Activated CD4-positive, alpha-beta T cell treated with anti-CD3 and anti-CD28 coated beads, Interleukin-2, Interleukin-6, amounts not matched to agents 100 ng/mL and 50 ng/mL, durations not matched to agents 16 hours and 8 hours (primary cell): Measurements from ENCODE around the gene NHLRC1.
A peak's percentile ranks its signal among the peaks of the same experiment; 100 is the strongest.

Experiments used
- DNase-seq: peaks from one replicate; pipeline ENCODE4 v3.0.0-alpha.2; 2020

Gene NHLRC1

DNA sequence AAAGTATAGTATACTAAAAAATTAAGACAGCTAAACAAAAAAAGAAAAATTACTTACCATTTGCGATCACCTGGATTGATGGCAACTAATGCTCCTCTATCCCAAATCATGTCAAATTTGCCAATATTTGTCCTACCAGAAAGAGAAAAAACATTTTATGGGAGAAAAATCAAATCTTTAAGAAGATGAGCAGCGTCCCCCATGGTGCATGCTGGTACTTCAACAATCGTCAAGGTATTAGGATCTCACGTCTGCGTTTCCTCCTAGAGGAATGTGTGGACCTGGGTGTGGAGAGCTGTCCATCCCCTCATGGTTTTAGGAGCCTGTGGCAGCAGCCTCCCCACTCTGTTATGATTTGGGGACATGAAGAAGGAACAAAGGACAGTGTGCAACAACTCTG lies 16.4 kb upstream of the NHLRC1 start:
- no peak for DNase-seq

DNA sequence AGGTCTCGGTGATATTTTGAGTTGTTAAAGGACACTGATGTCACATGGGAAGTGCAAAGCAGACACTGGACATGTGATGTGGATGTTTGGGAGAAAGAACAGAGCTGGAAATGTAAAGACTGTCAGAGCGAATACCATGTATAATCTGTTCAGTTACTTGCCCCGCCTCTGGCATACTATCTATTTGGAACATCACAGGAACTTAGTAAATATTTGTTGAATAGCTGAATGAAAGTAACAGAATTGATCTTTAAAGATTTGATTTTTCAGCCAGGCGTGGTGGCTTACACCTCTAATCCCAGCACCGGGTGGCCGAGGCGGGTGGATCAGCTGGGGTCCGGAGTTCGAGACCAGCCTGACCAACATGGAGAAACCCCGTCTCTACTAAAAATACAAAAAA lies 13.8 kb upstream of the NHLRC1 start:
- DNase-seq = no peak

DNA sequence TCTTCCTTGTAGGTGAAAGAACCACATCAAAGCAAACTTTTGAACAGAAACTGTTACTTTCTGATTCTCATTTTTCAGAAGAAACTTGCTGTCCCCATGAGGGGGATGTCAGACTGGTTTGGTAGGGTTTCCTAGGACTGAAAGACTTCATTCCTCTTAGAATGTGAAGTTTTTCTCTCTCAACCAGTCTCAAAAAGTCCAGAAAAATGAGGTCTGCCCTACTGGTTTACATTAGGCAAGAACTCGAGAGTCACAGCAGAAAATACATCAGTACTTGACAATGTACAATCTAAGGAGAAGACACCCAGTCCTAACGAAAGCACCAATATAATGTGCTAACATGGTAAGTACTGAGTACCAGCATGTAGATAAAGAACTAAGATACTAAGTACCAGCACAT lies 12.7 kb upstream of the NHLRC1 start:
- no peak for DNase-seq

DNA sequence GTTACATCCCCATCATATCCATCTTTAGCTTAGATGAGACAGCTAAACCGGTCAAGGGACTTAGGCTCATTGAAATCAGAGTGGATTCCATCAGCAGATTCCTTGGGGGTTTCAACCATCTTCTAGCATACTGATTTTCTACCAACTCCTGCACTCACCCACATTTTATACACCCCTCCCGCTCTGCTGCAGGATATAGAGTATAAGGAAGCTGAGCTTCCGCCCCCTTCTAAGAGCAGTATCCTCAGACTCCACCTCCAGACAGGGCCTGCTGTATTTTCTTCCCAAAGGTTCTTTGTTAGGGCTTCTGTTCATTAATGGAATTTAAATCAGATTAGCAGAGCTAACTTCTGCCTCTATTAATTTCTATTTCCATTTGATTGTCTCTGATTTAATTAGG lies 9.9 kb upstream of the NHLRC1 start:
- no peak for DNase-seq

DNA sequence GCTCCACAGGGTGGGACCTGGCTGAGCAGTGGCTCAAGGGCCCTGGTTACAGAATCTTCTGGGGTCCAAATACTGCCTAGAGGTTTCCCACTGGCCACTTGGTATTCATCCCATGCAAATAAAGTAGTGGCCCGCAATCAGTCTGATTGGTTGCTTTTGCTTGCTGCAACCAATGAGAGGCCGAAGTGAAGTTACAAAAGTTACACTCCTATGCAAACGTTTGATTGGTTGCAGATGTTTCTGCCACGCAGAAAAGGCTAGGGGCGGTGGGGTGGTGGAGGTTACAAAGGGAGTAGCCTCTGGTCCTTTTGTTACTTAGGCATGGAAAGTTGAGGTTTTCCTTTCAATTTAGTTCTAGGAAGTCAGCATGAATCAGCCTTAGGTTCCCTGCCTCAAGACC lies 3.6 kb upstream of the NHLRC1 start:
- DNase-seq = no peak

DNA sequence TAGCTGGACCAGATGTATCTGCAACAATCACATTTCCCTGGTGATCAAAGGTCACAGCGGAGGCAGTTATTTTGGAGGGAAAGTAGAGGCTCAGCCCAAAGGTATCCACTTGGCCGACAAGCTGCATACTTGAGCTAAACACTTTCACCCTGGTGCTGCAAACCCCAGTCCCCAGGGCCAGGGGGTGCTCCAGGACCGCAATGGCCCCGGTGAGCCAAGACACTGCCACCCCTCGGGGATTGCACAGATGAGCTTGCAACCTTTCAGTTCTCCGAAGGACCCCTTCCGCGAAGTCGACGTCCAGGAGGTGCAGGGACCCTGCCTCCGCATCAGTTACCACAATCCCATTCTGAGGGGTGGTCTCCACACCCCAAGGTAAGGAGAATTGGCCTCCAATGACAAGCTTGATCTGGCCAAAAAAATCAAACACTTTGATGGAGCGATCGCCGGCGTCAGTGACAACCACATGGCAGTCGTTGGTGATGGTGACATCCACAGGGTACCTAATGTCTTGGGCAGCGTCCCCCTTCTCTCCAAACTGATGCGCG lies 823 bp downstream of the NHLRC1 start:
- no peak for DNase-seq

DNA sequence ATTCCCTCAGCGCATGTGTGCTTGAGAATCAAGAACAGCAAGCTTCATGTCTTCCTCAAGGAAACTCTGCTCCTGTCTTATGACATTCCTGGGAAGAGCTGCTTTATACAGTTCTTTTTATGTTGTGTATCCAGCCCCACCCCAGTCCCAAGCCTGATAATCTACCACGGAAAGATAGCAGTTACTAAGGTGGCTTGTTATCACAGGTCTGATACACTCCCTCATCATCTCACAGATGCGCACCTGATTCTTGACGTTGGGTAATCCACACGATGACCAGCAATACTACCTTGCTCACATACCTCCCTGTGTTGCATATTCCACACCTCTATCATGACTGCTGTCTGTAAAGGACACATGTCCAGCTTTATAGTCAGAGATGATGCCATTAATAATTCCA lies 3.2 kb downstream of the NHLRC1 start:
- DNase-seq = no peak

DNA sequence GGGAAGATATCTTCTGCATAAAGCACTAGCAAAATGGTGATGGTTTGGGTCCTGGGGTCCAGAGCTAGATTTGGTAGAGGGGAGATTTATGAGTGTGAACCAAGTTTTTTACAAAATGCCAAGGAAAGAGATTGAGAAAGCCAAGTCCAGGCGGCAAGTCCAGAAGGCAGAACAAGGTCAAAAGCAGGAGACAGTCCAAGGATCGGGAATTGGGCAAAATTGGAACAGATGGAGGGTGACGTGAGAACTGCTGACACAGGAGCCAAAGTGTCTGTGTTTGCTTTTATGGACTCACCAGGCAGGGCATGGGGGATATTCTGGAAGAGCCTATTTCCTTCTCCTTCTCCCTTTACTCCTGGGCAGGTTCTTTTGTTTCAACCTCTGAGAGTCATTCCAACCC lies 4.1 kb downstream of the NHLRC1 start:
- no peak for DNase-seq

DNA sequence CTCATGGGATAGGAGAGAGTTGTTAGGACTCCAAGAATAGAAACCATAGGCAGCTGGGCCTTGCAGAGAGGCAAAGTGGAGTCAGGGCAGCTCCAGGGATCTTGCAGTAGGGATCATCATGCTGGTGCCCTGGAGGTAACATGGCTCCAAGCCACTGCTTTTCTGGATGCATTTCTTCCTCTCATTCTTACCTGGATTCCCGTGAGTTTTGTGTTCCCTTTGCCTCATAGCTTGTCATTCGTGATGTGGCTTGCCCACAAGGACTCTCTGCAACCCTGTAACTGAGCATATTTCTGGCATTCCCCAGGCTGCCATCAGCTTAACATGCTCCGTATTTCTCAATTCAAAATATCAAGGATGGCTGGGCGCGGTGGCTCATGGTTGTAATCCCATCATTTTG lies 5.3 kb downstream of the NHLRC1 start:
- DNase-seq = no peak

DNA sequence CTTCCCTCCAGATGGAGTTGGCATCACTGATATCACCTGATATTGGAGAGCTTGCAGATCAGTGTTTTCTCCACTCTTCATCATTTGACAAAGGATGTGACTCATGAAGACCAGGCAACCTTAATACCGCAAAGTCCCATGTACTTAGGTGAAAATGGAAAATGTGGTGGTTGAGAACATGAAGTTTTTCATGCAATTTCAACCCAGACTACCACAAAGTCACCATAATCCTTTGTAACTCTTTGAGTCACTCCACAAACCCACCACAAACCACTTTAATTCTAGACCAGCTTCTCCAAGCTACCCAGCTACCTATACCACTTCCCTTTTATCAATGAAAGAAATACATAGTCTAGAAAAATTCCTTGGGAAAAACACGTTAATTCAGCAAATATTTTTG lies 7.1 kb downstream of the NHLRC1 start:
- peak; percentile 79 for DNase-seq

DNA sequence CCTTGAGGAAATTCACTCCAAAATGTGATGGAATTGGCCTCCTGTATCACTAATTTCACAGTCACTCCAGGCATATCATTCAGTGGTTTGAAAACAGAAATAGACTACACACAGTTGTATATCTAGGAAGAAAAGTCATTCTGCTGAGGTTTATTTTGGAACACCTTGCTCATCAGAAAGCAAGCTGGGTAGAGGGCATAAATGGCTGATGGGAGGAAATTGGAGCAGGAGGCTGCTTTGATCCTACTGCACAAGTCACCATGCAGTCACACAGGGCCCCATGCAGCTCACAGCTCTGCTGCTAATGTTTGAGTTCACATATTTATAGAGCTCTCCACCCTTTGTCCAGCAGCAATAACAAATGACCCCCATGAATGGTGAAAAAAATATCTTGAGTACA lies 12.3 kb downstream of the NHLRC1 start:
- DNase-seq = no peak

DNA sequence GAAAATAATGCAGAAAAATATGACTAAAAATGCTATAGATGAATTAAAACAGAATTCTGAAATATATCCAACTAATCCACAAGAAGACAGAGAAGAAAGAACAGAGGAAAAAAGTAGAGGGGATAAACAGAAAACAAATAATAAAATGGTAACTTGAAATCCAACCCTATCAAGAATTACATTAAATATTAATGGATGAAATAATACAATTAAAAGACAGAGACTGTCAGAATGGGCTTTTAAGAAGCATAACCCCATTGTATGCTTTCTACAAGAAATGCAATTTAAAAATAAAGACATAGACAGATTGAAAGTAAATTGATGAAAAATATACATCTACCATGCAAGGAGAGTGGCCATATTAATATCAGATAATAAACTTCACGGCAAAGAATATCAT lies 15.4 kb downstream of the NHLRC1 start:
- DNase-seq = no peak

DNA sequence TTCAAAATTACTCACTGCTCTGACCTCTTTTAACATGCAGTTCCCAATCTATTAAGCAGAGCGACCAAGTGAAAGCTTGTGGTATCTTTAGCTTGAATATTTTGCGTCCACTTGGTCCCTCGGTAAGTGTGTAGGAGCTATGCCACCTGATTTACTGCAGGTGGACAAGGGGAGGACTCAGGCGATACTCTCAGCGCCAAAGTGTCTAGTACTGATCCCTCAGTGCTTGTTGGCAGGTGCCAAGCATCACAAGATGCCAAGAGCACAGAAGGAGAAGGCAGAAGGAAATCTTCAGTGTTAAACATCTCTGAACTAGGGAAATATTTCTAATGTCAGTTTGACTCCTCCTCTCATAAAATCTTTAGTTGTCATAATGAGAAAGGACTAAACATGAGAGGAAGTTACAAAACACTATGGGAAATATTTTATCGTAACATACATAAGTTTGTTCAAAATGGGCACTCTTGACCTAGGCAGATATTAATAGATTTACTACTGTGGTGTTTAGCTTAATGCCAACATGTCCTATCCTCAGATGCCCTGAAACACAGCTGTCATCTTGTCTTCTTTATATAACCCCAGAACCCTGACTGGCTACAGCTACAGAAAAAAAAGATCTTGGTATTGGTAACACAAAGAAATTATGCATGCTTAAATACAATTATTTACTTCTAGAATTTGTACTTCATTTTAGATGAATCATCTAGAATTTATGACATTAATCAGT lies 19.5 kb downstream of the NHLRC1 start:
- no peak for DNase-seq

DNA sequence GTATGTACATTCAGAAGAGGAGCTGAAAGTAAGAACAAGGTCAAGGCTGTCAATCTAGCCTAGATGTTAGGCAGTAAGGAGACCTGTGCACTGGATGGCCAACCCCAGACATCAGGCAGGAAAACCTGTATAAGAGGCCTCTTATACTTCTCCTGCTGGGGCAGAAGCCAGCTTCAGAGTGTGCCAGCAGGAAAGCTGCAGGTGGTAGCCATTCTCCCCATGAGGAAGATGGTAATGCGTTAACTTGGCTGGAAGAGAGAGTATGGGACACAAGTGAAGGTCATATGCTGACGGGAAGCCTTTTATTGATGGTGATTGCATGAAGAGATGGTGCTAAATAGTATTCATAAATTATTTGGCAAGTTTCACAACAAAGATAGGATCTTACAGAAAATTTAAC lies 20.6 kb downstream of the NHLRC1 start:
- DNase-seq = no peak

DNA sequence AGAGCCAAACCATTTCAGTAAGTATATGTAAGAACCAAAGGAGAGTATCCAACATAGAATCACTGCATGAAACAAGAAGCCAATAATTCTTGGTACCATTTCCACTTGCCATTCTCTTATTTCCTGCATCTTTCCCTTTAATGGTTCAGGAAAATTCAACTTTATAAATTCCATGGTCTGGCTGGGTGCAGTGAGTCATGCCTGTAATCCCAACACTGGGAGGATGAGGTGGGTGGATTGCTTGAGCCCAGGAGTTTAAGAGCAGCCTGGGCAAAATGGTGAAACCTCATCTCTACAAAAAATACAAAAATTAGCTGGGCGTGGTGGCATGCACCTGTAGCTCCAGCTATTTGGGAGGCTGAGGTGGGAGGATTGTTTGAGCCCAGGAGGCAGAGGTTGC lies 21.2 kb downstream of the NHLRC1 start:
- no peak for DNase-seq

DNA sequence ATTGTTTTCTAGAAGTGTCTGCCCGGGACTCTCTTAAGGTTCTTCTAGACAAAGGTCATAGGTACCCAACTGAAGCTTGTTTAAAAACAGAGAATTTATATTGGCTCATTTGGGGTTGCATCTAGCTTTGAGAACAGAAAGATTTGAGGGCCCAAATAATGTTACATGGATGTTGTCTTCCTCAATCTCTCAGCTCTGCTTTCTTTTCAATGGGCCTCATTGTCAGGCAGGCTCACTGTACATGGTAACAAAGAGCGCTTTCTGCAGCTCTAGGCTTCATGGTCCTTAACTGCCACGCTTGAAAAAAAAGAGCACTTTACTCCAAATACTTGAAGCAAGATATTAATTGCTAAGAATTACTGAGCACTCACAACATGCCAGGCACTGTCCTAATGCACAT lies 22.2 kb downstream of the NHLRC1 start:
- no peak for DNase-seq

DNA sequence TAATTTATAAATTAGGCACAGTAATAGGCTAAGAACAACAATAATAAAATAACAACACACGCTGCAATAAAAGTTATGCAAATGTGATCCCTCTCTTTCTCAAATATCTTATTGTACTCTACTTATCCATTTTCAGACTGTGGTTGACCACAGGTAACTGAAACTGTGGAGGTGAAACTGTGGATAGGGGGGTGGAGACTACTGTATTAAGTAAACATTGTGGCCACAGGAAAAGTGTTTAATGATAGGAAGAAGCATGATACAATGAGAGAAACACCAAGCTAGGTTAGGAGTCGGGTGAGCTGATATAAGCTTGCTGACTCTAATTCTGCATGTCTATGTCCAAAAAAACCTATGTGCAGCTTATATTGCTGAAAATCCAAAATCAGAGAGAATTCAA lies 23.0 kb downstream of the NHLRC1 start:
- no peak for DNase-seq

DNA sequence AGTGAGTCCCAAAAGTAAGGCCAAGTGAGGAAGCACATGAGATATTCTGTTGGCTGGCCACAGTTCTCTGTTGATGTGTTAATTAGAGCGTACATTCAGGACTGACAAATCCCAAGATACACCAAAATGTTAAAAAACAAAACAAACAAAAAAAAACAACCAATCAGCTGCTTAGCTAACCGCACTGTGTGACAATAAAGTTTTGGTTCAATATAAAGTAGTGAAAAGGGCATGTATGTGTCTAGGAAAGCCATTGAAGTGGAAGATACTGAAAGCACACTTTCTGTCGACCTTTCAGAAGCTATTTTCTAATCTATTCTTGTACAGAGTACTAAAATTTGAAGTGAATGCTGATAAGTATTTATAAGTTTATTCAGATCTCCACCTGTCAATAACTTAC lies 26.1 kb downstream of the NHLRC1 start:
- no peak for DNase-seq

DNA sequence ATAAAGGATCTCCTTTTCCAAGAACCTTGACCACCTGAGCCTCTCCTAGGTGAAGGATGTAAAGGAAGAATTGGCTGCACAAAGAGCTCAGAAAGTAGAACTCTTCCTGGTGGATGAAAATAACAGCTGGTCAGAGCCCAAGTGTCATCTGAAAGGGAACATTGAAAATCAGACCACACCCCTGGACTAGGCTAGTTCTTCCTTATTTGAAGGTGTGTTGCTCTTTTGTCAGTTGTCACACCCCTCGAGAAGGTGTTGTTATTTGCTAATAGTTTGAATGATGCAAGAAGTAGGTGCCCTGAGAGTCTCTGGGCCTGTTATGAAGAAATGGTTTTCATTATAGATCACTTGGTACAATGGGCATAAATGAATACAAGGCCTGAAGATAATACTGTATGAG lies 31.1 kb downstream of the NHLRC1 start:
- DNase-seq = no peak

DNA sequence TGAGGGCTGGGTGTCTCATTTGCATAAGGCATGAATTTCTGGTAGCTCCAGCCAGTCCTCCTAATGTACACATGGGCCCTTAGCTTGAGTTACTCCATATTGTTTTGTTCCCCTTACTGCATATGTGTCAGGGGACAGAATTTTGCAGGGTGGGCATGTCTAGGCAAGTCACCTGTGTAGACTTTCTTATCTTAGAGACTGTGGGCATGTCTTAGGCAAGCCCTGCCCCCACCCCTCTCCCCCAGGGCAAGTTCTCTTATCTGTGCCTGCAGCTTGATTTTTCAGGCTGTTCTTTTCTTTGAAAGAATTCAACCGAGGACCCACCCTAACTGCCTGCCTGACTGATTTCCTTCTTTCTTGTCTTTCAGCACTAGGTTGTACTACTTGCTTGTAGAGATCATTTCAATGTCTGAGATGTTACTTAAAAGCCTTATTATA lies 32.1 kb downstream of the NHLRC1 start:
- no peak for DNase-seq

DNA sequence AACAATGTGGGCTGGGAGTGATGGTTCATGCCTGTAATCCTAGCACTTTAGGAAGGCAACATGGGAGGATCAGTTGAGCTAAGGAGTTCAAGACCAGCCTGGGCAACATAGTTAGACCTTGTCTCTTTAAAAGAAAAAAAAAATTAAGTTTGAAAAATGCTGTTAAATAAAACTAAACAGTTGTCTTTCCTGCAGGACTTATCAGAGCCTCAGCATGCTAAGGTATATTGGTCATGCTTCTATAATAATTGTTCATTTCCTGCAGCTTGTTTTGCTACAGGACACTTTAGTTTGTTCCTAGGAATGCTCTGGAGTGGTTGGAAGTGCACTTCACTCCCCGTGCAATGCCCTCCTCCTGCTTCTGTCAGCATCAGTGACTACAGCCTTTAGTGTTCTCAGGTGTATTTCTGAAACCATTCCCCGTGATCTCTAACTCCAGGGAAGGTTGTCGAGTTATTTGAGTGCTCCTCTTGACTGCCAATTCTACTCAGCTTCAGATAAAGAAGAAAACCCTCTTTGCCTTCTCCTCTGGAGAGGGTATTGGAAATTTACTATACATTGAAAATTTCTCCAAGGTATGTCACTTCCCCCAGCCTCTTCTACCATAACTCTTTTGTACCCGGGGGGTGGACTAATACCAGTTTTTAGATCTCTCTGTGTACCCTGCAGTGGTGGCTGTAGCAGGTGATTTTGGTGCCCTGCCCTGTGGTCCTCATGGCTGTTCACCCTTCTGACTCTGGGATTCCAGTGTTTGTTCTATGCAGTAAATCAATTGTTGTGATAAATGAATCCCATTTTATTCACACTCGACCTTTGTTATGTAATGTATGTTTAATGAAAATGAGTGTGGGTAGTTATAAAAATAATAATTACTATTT lies 33.8 kb downstream of the NHLRC1 start:
- no peak for DNase-seq

DNA sequence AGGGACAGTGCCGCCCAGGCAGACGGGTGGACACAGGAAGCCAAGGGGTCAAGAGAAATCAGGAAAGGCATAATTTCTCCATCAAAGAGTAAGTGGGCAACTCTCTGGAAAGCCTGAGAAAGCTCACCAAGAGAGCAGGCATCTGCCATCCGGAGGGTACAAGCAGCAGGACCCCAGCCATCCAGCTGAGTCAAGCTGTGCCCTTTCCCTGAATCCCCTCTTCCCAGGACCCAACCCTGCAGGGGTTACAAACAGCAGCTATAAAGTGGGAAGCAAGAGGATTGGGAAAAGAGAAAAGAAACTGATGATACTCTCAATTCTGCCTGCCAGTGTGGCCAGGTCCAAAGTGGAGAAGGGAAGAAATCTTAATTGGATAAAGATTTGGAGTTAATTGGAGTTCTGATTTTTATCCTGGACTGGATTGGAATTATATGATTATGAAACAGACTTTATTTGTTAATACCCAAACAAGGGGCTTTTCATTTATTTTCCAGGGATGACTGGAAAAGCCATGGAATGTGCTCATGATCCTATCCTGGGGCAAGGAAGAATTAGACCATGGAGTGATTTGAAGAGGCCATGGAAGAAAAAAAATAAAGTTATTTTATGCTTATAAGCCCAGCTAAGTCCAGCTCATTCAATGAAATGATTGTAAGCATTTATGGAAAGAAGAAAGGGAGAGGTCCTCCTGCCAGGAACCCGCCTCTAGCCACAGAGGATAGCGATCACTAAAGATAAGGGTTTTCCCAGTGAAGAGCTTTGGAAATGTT lies 34.9 kb downstream of the NHLRC1 start:
- no peak for DNase-seq

DNA sequence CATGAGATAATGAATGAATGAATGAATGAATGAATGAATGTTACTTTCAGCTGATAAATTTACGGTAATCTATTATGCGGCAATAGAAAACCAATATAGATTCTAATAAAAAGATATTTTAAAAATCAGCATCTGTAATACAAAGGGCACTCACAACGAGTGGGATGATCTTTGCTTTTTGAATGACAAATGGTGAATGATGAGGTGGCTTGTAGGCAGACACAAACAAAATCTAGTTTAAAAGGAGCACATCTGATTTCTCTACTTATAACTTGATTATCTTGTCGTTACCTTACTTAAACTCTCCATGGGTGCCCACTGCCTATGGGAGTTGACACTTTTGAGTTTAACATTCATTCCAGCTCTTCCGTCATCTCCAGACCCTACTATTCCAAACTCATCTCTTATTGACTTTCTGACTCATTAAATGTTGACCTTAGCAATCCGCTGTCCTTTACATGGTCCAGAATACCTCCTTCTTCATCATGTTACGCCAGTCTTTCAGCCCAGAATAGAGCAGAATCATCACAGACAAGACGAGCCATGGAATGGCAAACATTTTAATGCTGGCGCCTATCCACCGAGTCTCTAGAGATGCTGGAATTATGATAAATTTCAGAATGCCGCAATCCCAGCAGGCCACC lies 41.3 kb downstream of the NHLRC1 start:
- DNase-seq = no peak
